ES-I3 (cell line): ENCODE data around the gene HNRNPU.

ENCODE experiments used
- H3K36me3 ChIP-seq: 2 replicates; pipeline ENCODE4 v1.6.1; 2013; ENCODE audit warnings: mild to moderate bottlenecking, low read length, control low read depth, moderate library complexity; ENCODE audit not compliant: insufficient read depth
- H3K4me1 ChIP-seq: 2 replicates; pipeline ENCODE4 v1.6.1; 2013; ENCODE audit warnings: mild to moderate bottlenecking, control low read depth, low read length; ENCODE audit not compliant: insufficient read depth
- H3K9ac ChIP-seq: 2 replicates; pipeline ENCODE4 v1.6.1; 2013; ENCODE audit warnings: low read depth, mild to moderate bottlenecking, low read length, moderate library complexity
- H3K9me3 ChIP-seq: 2 replicates; pipeline ENCODE4 v1.6.1; 2013; ENCODE audit warnings: mild to moderate bottlenecking, low read length, moderate library complexity; ENCODE audit not compliant: control insufficient read depth, insufficient read depth

The HNRNPU gene

DNA sequence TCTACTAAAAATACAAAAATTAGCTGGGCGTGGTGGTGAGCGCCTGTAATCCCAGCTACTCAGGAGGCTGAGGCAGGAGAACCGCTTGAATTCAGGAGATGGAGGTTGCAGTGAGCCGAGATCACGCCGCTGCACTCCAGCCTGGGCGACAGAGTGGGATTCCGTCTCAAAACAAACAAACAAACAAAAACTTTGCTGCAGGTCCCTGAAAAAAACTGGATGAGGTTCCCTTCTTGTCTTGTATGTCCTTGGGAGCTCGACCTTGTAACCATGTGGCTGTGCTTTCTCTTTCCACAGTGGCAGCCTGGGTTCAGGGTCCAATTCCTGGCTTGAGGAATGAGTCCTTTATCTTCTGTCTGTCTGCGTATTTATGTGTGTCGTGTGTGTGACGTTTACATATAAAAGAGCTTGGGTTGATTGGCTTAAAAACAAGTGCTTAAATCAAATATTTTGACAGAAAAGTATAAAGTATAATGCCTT, 46.9 kb downstream of the HNRNPU start:
- Histone ChIP-seq H3K4me1 (peaks cover 13% of the 10 kb centered on the region), H3K9ac (peak overlapping the region; percentile 33; the same call in 1 of the 2 replicates), H3K9me3 (no peaks in the 10 kb centered on the region), H3K36me3 (no peaks in the 10 kb centered on the region)

DNA sequence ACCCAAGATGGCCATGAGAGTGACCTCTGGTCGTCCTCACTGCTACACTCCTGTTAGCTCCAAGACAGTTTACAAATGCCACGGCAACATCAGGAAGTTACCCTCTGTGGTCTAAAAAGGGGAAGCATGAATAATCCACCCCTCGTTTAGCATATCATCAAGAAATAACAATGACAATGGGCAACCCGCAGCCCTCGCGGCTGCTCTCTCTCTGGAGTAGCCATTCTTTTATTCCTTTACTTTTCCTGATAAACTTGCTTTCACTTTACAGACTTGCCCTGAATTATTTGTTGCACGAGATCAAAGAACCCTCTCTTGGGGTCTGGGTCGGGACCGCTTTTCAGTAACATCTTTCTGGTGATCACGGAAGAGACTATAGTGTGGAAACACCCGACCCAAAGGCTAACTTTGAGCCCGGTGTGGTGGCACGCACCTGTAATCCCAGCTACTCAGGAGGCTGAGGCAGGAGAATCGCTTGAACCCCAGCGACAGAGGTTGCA, 48.7 kb downstream of the HNRNPU start:
- peaks cover 8% of the 10 kb centered on the region for H3K4me1 ChIP-seq
- H3K9ac ChIP-seq = peak overlapping the region; percentile 33; the same call in 1 of the 2 replicates
- no peaks in the 10 kb centered on the region for H3K36me3 ChIP-seq
- no peaks in the 10 kb centered on the region for H3K9me3 ChIP-seq

DNA sequence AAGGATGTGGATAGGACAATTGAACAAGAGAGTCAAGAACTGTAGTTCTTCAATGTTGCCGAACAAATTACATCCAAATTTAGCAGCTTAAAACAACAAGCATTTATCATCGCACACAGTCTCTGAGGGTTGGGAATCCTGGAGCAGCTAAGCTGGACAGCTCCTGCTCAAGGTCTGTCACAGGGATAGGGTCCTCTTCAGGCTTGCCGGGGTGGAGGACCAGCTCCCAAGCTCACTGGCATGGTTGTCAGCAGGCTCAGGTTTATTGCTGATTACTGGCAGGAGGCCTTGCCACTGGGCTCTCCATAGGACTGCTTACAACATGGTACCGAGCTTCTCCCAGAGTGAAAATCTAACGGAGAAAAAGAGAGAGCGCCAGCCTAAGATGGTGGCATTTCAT, 51.0 kb downstream of the HNRNPU start:
- Histone ChIP-seq H3K9me3 (no peaks in the 10 kb centered on the region), H3K9ac (no peak overlapping the region), H3K4me1 (peaks cover 8% of the 10 kb centered on the region), H3K36me3 (no peaks in the 10 kb centered on the region)

DNA sequence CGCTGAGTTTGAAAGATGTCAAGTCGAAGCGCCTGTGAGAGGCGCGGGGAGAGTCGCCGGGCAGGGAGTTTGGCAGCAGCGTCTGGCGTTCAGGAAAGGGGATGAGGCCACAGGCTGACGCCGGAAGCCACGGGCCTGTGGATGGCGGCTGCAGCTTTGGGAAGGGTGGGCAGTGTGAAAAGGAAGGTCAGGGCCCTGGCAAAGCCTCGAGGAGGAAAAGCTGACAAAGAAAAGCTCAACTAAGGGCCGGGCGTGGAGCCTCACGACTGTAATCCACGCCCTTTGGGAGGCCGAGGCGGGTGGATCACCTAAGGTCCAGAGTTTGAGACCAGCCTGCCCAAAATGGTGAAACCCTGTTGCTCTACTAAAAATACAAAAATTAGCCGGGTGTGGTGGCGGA, 54.1 kb downstream of the HNRNPU start:
- Histone ChIP-seq H3K9ac (no peak overlapping the region), H3K36me3 (no peaks in the 10 kb centered on the region), H3K4me1 (peaks cover 8% of the 10 kb centered on the region), H3K9me3 (no peaks in the 10 kb centered on the region)

DNA sequence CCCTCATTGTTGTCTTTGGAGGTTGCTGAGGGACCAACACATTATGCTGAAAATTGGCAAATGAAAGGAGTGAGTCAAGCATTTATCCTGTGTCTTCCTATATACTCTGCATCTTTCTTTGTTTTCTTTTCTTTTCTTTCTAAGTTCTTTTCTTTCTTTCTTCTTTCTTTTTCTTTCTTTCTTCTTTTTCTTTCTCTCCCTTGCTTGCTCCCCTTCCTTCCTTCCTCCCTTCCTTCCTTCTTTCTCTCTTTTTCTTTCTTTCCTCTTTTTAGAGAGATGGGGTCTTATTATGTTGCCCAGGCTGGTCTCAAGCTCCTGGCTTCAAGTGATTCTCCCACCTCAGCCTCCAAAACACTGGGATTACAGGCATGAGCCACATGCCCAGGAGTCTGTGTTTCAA, 57.2 kb downstream of the HNRNPU start:
- Histone ChIP-seq H3K9ac (no peak overlapping the region), H3K4me1 (no peaks in the 10 kb centered on the region), H3K36me3 (no peaks in the 10 kb centered on the region), H3K9me3 (no peaks in the 10 kb centered on the region)

DNA sequence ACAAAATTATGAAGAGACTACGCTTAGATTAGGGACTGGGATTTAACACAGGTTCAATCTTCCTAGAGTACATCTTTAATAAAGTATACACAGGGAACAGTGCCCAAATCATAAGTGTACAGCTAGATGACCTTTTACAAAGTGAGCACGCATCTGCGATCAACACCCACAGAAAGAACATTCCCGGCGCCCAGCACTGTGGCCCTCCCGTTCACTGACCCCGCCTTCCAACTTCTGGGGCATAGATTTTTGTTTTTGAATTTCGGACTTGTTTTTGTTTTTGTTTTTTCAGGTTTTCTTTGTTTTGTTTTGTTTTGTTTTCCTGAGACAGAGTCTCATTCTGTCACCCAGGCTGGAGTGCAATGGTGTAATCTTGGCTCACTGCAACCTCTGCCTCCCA, 59.5 kb downstream of the HNRNPU start:
- Histone ChIP-seq H3K36me3 (no peaks in the 10 kb centered on the region), H3K4me1 (no peaks in the 10 kb centered on the region), H3K9me3 (no peaks in the 10 kb centered on the region), H3K9ac (no peak overlapping the region)

DNA sequence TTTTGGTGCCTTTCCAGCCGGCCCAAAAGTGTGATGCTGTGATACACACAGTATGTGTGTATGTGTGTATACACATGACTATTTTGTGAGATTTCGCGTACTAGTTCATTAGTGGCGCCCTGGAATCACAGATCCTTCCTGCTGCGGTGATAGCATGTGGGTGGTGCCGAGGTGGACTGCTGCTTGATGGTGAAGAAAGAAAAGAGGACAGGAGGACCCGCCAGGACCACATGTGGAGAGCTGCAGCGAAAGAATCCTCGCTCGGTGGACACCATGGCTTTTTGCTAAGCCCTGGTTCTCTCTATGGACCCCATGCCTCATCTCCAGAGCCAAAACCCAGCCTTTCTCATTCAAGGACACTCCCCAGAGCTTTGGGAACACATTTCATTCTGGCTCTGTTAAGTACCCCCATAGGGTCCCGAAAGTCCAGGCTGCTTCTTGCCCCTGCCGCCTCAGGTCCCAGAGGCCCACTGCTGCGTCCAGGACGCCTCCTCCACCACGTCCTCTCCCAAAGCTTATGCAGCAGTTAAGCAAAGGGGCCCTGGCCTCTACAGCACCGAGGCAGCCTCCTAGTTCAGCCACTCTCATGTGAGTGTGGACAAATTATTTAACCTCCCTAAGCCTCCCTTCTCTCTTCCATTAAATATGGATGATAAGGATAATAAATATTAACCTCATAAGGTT, 61.6 kb downstream of the HNRNPU start:
- Histone ChIP-seq H3K36me3 (no peaks in the 10 kb centered on the region), H3K9me3 (no peaks in the 10 kb centered on the region), H3K4me1 (no peaks in the 10 kb centered on the region), H3K9ac (no peak overlapping the region)

DNA sequence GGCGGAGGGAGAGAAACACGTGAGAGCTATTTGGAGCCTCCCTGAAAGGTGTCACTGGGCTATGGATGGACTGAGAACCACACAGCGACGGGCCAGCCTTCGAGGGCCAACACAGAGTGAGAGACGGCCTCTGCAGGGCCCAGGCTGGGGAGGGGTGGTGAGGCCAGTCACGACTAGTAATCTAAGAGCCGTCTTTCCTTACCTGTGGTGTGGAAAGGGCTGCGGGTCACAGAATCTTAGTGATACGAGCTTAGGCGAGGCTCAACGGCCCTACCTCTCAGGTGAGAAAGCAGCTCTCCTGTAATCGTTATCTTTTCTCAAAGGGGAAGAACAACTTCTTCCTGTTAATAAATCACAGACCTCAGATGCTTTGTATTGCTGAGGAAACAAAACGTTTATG, 62.3 kb downstream of the HNRNPU start:
- no peaks in the 10 kb centered on the region for H3K9me3 ChIP-seq
- H3K36me3 ChIP-seq = no peaks in the 10 kb centered on the region
- no peaks in the 10 kb centered on the region for H3K4me1 ChIP-seq
- H3K9ac ChIP-seq = no peak overlapping the region

DNA sequence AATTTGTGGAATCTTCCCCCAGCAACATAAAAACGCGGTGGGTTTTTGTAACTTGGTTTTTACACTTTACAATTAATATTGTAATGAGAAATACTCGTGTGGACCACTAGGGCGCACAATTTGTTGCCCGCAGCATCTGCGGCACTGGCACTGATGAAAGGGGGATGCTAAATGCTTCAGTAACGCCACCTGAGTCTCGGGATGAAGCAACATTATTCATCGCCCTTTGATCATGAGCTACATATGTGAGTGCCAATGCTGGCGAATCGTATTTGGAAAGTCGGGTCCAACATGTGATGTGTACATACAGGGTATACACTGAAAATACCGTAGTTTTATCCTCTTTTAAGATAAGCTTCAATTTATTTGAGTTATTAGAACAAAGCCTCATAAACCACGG, 63.1 kb downstream of the HNRNPU start:
- Histone ChIP-seq H3K36me3 (no peaks in the 10 kb centered on the region), H3K9me3 (no peaks in the 10 kb centered on the region), H3K9ac (no peak overlapping the region), H3K4me1 (no peaks in the 10 kb centered on the region)

DNA sequence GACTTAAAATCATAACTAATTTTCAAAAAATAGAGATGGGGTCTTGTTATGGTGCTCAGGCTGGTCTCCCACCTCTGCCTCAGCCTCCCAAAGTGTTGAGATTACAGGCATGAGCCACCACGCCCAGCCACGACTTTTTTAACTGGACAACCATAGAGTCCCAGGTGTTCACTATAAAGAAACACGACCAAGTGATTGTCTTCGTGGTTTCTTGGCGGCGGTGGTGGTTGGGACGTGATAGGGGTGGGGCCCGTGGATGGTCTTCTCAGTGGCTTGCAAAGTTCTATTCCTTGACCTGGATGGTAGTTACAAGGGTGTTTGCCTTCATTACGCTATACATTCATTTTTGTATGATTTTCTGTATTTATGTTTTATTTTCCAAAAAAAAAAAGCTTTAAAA, 63.5 kb downstream of the HNRNPU start:
- no peaks in the 10 kb centered on the region for H3K36me3 ChIP-seq
- no peaks in the 10 kb centered on the region for H3K9me3 ChIP-seq
- no peak overlapping the region for H3K9ac ChIP-seq
- no peaks in the 10 kb centered on the region for H3K4me1 ChIP-seq
